Activated naive CD8-positive, alpha-beta T cell treated with anti-CD3 and anti-CD28 coated beads, Interleukin-2, amount 10 ng/mL, durations not matched to agents 7 days and 5 days (primary cell): ENCODE data around the gene CHD6. TPM values are rescaled to one million over a fixed set of nuclear protein-coding genes. Genes with fewer than 3 reads are reported as not detected.
A peak's percentile ranks its signal among the peaks of the same experiment; 100 is the strongest.

Source experiments
- ATAC-seq: fragments of 150-1000 bp; cut with Tn5 transposase; one replicate; pipeline ENCODE4 v1.10.0; 2021; ENCODE audit warnings: low read depth, moderate library complexity
- POLR2A ChIA-PET: fragments of 350-600 bp; sonication (Branson Sonifier 250); formaldehyde crosslinking; loops from one replicate; lab custom pipeline; 2021; ENCODE audit warnings: antibody characterized with exemption; lab: Charles Lee
- DNase-seq: peaks from one replicate; pipeline ENCODE4 v3.0.0; 2021
- H3K27ac Mint-ChIP-seq: one replicate; pipeline ENCODE4 v1.8.0; 2022; ENCODE audit warnings: mild to moderate bottlenecking, mixed read lengths
- H3K27me3 Mint-ChIP-seq: one replicate; pipeline ENCODE4 v1.8.0; 2022; ENCODE audit warnings: mild to moderate bottlenecking, moderate library complexity, mixed read lengths
- H3K36me3 Mint-ChIP-seq: one replicate; pipeline ENCODE4 v1.8.0; 2021; ENCODE audit warnings: mild to moderate bottlenecking, mixed read lengths
- H3K4me1 Mint-ChIP-seq: one replicate; pipeline ENCODE4 v1.8.0; 2021; ENCODE audit warnings: mixed read lengths
- H3K4me3 Mint-ChIP-seq: one replicate; pipeline ENCODE4 v1.8.0; 2022; ENCODE audit warnings: mild to moderate bottlenecking, moderate library complexity, mixed read lengths
- H3K9me3 Mint-ChIP-seq: one replicate; pipeline ENCODE4 v1.8.0; 2021; ENCODE audit warnings: mixed read lengths
- total RNA-seq, 2 experiments: library from RNA; stranded (reverse); gene quantifications; one replicate each; pipeline ENCODE4 v1.2.3, GENCODE V29; 2021

CHD6 gene
- total RNA-seq, 2 experiments from 2014 or later = 48.2 to 58.9 TPM

GRCh38 chr20:41440882-41441281 lies 177.3 kb downstream of the CHD6 start:
- peaks cover 63% of the 10 kb centered on the region for H3K36me3 Mint-ChIP-seq
- ATAC-seq (no peak), DNase-seq (no peak)
- no peak overlapping the region for H3K4me3 Mint-ChIP-seq
- peak overlapping the region; percentile 47 for H3K27ac Mint-ChIP-seq
- peaks cover 29% of the 10 kb centered on the region for H3K4me1 Mint-ChIP-seq
- peaks cover 1% of the 10 kb centered on the region for H3K9me3 Mint-ChIP-seq
- POLR2A ChIA-PET = no interaction called here
- no peaks in the 10 kb centered on the region for H3K27me3 Mint-ChIP-seq

GRCh38 chr20:41437836-41438235 lies 180.3 kb downstream of the CHD6 start:
- Mint-ChIP-seq H3K4me1 (peaks cover 39% of the 10 kb centered on the region), H3K9me3 (peaks cover 2% of the 10 kb centered on the region), H3K27me3 (no peaks in the 10 kb centered on the region), H3K27ac (peak overlapping the region; percentile 18), H3K4me3 (no peak overlapping the region), H3K36me3 (peaks cover 72% of the 10 kb centered on the region)
- peak; percentile 23 for ATAC-seq
- POLR2A ChIA-PET = no interaction called here
- no peak for DNase-seq

- DNase-seq = no peak
- Mint-ChIP-seq H3K9me3 (peaks cover 2% of the 10 kb centered on the region), H3K4me3 (peak overlapping the region; percentile 55), H3K36me3 (peaks cover 67% of the 10 kb centered on the region), H3K4me1 (peaks cover 45% of the 10 kb centered on the region), H3K27ac (peak overlapping the region; percentile 2), H3K27me3 (no peaks in the 10 kb centered on the region)
- ATAC-seq = peak; percentile 79
- POLR2A ChIA-PET = no interaction called here
Measured at GRCh38 chr20:41436679-41437078, 181.5 kb downstream of the CHD6 start.

GRCh38 chr20:41433203-41433602 lies 185.0 kb downstream of the CHD6 start:
- H3K27ac Mint-ChIP-seq = peak overlapping the region; percentile 59
- ATAC-seq (no peak), DNase-seq (no peak)
- POLR2A ChIA-PET = no interaction called here
- peaks cover 6% of the 10 kb centered on the region for H3K9me3 Mint-ChIP-seq
- H3K4me1 Mint-ChIP-seq = peaks cover 52% of the 10 kb centered on the region
- peaks cover 61% of the 10 kb centered on the region for H3K36me3 Mint-ChIP-seq
- no peak overlapping the region for H3K4me3 Mint-ChIP-seq
- H3K27me3 Mint-ChIP-seq = no peaks in the 10 kb centered on the region

GRCh38 chr20:41432746-41433145 lies 185.4 kb downstream of the CHD6 start:
- peaks cover 64% of the 10 kb centered on the region for H3K36me3 Mint-ChIP-seq
- peaks cover 53% of the 10 kb centered on the region for H3K4me1 Mint-ChIP-seq
- H3K27me3 Mint-ChIP-seq = no peaks in the 10 kb centered on the region
- peaks cover 6% of the 10 kb centered on the region for H3K9me3 Mint-ChIP-seq
- POLR2A ChIA-PET = no interaction called here
- no peak for DNase-seq
- H3K27ac Mint-ChIP-seq = peak overlapping the region; percentile 59
- peak overlapping the region; percentile 20 for H3K4me3 Mint-ChIP-seq
- no peak for ATAC-seq

- H3K4me3 Mint-ChIP-seq = peak overlapping the region; percentile 34
- peak overlapping the region; percentile 80 for H3K27ac Mint-ChIP-seq
- POLR2A ChIA-PET = interaction anchor here (1.5 kb wide), 1 partner anchor 190 kb away, joined by 4 read pairs; the partner anchor contains the start of gene CHD6
- H3K36me3 Mint-ChIP-seq = peaks cover 55% of the 10 kb centered on the region
- H3K9me3 Mint-ChIP-seq = peaks cover 3% of the 10 kb centered on the region
- H3K4me1 Mint-ChIP-seq = peaks cover 27% of the 10 kb centered on the region
- DNase-seq = no peak
- peak; percentile 93 for ATAC-seq
- H3K27me3 Mint-ChIP-seq = no peaks in the 10 kb centered on the region
Measured at GRCh38 chr20:41428285-41428684, 189.9 kb downstream of the CHD6 start.

GRCh38 chr20:41427833-41428232 lies 190.3 kb downstream of the CHD6 start:
- Mint-ChIP-seq H3K36me3 (peaks cover 54% of the 10 kb centered on the region), H3K27me3 (no peaks in the 10 kb centered on the region), H3K27ac (peak overlapping the region; percentile 80), H3K4me3 (peak overlapping the region; percentile 34), H3K9me3 (peaks cover 3% of the 10 kb centered on the region), H3K4me1 (peaks cover 24% of the 10 kb centered on the region)
- POLR2A ChIA-PET = interaction anchor here (1.5 kb wide), 1 partner anchor 190 kb away, joined by 4 read pairs; the partner anchor contains the start of gene CHD6
- DNase-seq = no peak
- peak; percentile 25 for ATAC-seq

- Mint-ChIP-seq H3K36me3 (peaks cover 56% of the 10 kb centered on the region), H3K27me3 (no peaks in the 10 kb centered on the region), H3K9me3 (peaks cover 3% of the 10 kb centered on the region), H3K27ac (no peak overlapping the region), H3K4me3 (no peak overlapping the region), H3K4me1 (peaks cover 18% of the 10 kb centered on the region)
- DNase-seq = no peak
- POLR2A ChIA-PET = no interaction called here
- no peak for ATAC-seq
Measured at GRCh38 chr20:41426976-41427375, 191.2 kb downstream of the CHD6 start.

- Mint-ChIP-seq H3K4me3 (no peak overlapping the region), H3K9me3 (peaks cover 3% of the 10 kb centered on the region), H3K36me3 (peaks cover 62% of the 10 kb centered on the region), H3K4me1 (peaks cover 21% of the 10 kb centered on the region), H3K27ac (no peak overlapping the region), H3K27me3 (no peaks in the 10 kb centered on the region)
- POLR2A ChIA-PET = no interaction called here
- ATAC-seq (no peak), DNase-seq (no peak)
Measured at GRCh38 chr20:41426086-41426830, 191.9 kb downstream of the CHD6 start.

GRCh38 chr20:41425180-41425884 lies 192.8 kb downstream of the CHD6 start:
- peaks cover 30% of the 10 kb centered on the region for H3K4me1 Mint-ChIP-seq
- POLR2A ChIA-PET = no interaction called here

GRCh38 chr20:41424546-41424945 lies 193.6 kb downstream of the CHD6 start:
- Mint-ChIP-seq H3K36me3 (peaks cover 66% of the 10 kb centered on the region), H3K4me1 (peaks cover 33% of the 10 kb centered on the region), H3K9me3 (peaks cover 3% of the 10 kb centered on the region), H3K27me3 (no peaks in the 10 kb centered on the region), H3K4me3 (no peak overlapping the region), H3K27ac (no peak overlapping the region)
- ATAC-seq = no peak
- POLR2A ChIA-PET = no interaction called here
- DNase-seq = no peak

More at GRCh38 chr20:41425180-41425884, 192.8 kb downstream of the CHD6 start:
- Mint-ChIP-seq H3K4me3 (no peak overlapping the region), H3K9me3 (peaks cover 3% of the 10 kb centered on the region), H3K27me3 (no peaks in the 10 kb centered on the region), H3K36me3 (peaks cover 68% of the 10 kb centered on the region), H3K27ac (no peak overlapping the region)
- ATAC-seq (no peak), DNase-seq (no peak)

GRCh38 chr20:41424011-41424410 lies 194.2 kb downstream of the CHD6 start:
- POLR2A ChIA-PET = no interaction called here
- peak overlapping the region; percentile 5 for H3K27ac Mint-ChIP-seq

GRCh38 chr20:41422953-41423352 lies 195.2 kb downstream of the CHD6 start:
- H3K4me1 Mint-ChIP-seq = peaks cover 21% of the 10 kb centered on the region
- POLR2A ChIA-PET = no interaction called here
- H3K9me3 Mint-ChIP-seq = no peaks in the 10 kb centered on the region
- H3K27ac Mint-ChIP-seq = no peak overlapping the region
- DNase-seq = no peak
- no peak overlapping the region for H3K4me3 Mint-ChIP-seq
- H3K27me3 Mint-ChIP-seq = no peaks in the 10 kb centered on the region
- peaks cover 61% of the 10 kb centered on the region for H3K36me3 Mint-ChIP-seq
- no peak for ATAC-seq

More at GRCh38 chr20:41424011-41424410, 194.2 kb downstream of the CHD6 start:
- Mint-ChIP-seq H3K36me3 (peaks cover 63% of the 10 kb centered on the region), H3K9me3 (peaks cover 3% of the 10 kb centered on the region), H3K4me1 (peaks cover 29% of the 10 kb centered on the region), H3K27me3 (no peaks in the 10 kb centered on the region), H3K4me3 (no peak overlapping the region)
- ATAC-seq = no peak
- DNase-seq = no peak
